ENCODE measurements around the gene ERMAP. TPM values are rescaled to one million over a fixed set of nuclear protein-coding genes. Genes with fewer than 3 reads are reported as not detected.
A peak's percentile ranks its signal among the peaks of the same experiment; 100 is the strongest.

Gene ERMAP
- total and polyA plus RNA-seq, 9 of the 15 experiments (the other 6 are each of a cell fraction or from before 2014, with no cell fraction given) = 8.0 to 31.4 (median 22.5) TPM

DNA sequence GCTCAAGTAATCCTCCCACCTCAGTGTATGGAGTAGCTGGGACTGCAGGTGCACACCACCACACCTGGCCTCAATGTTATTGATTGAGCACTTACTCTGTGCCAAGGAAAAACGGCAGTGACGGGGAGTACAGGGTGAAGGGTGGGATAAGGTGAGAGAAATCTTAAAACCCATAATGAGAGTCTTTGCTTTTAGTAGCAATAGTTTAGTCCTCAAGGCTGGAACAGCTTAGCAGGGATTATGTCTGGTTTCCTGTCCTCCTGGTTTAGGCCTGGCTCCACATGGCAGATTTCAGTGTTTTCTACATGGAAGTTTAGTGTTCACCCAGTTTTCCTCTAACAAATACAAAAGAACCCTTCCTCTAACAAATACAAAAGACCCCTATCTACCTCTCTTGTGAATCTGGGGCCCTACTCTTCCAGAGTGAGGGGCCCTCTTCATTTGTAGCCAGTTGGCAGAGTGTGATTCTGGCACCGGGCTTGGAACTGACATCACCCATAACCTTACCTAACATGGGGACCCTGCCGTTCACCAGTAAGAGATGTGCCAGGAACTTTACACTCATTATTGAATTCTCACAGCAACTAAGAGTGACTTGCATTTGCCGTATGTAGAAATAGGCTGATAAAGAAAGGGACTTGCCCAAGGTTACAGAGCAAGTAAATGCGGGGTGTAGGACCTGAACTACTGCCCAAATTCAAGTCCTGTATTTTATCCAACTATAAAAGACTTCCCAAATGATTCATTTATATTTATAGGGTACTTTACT, 36.4 kb downstream of the ERMAP start:
- ChIA-PET POLR2A (interaction anchor here (0.7 kb wide), 1 partner anchor 146 kb away, joined by 3 read pairs; no protein-coding TSS in a partner anchor), CTCF (ENCODE audit: low intra/inter-chr PET ratio) (no interaction called here)
- in situ Hi-C loops (cut with MboI) (no loop called here), intact Hi-C loops (cut with micrococcal nuclease) (no loop called here)
- Histone ChIP-seq H2AFZ (ENCODE audit: low read depth, low read length) (no peak overlapping the region), H3K27ac (ENCODE audit: extremely low read depth, low read depth, low read length) (no peak overlapping the region), H3K9me3 (replicated peaks; ENCODE audit: control insufficient read depth, insufficient read depth, low read depth, low read length) (peaks cover 5% of the 10 kb centered on the region), H3K9ac (ENCODE audit: insufficient read depth in 1 of 2, low read depth in 2 of 2, low read length in 2 of 2) (no peak overlapping the region), H3K27me3 (ENCODE audit: control insufficient read depth in 2 of 2, insufficient read depth in 2 of 2, low read length in 2 of 2) (no peaks in the 10 kb centered on the region), H3K4me3 (no peak overlapping the region), H3K4me1 (replicated peaks in 1 of 2; ENCODE audit: control insufficient read depth in 2 of 2, insufficient read depth in 2 of 2, low read length in 2 of 2) (peaks cover under 1 to 4% of the 10 kb centered on the region in 2 experiments; a peak in 3 of 5 replicates), H3K9me1 (ENCODE audit: control insufficient read depth, insufficient read depth, low read length) (no peaks in the 10 kb centered on the region), H3K4me2 (ENCODE audit: insufficient read depth, low read length) (no peak overlapping the region), H4K20me1 (replicated peaks; ENCODE audit: control insufficient read depth, insufficient read depth, low read length) (no peaks in the 10 kb centered on the region), H3K36me3 (ENCODE audit: control insufficient read depth, insufficient read depth, low read length) (peaks cover 36% of the 10 kb centered on the region; the same call in 2 of the 3 replicates), H3K79me2 (ENCODE audit: control insufficient read depth, insufficient read depth, low read length) (peaks cover 2% of the 10 kb centered on the region)
- DNase-seq (ENCODE audit: extremely low read depth in 1 of 4, low spot score in 3 of 4) (no peak), FAIRE-seq (no peak), ATAC-seq (peak; percentile 24; the same call in 2 of the 3 replicates)
- BruUV-seq (replicated peaks) = no TSS peak
- TF ChIP-seq, protein P1, sequence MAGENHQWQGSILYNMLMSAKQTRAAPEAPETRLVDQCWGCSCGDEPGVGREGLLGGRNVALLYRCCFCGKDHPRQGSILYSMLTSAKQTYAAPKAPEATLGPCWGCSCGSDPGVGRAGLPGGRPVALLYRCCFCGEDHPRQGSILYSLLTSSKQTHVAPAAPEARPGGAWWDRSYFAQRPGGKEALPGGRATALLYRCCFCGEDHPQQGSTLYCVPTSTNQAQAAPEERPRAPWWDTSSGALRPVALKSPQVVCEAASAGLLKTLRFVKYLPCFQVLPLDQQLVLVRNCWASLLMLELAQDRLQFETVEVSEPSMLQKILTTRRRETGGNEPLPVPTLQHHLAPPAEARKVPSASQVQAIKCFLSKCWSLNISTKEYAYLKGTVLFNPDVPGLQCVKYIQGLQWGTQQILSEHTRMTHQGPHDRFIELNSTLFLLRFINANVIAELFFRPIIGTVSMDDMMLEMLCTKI (IDR thresholded peaks at IDR 0.05; ENCODE audit: partially characterized antibody) = no peak
- TF ChIP-seq ZNF316 (IDR thresholded peaks at IDR 0.05) = 0 out of 2 replicates have a peak, but pooled peaks have one; percentile 3
- TF ChIP-seq, protein P2, sequence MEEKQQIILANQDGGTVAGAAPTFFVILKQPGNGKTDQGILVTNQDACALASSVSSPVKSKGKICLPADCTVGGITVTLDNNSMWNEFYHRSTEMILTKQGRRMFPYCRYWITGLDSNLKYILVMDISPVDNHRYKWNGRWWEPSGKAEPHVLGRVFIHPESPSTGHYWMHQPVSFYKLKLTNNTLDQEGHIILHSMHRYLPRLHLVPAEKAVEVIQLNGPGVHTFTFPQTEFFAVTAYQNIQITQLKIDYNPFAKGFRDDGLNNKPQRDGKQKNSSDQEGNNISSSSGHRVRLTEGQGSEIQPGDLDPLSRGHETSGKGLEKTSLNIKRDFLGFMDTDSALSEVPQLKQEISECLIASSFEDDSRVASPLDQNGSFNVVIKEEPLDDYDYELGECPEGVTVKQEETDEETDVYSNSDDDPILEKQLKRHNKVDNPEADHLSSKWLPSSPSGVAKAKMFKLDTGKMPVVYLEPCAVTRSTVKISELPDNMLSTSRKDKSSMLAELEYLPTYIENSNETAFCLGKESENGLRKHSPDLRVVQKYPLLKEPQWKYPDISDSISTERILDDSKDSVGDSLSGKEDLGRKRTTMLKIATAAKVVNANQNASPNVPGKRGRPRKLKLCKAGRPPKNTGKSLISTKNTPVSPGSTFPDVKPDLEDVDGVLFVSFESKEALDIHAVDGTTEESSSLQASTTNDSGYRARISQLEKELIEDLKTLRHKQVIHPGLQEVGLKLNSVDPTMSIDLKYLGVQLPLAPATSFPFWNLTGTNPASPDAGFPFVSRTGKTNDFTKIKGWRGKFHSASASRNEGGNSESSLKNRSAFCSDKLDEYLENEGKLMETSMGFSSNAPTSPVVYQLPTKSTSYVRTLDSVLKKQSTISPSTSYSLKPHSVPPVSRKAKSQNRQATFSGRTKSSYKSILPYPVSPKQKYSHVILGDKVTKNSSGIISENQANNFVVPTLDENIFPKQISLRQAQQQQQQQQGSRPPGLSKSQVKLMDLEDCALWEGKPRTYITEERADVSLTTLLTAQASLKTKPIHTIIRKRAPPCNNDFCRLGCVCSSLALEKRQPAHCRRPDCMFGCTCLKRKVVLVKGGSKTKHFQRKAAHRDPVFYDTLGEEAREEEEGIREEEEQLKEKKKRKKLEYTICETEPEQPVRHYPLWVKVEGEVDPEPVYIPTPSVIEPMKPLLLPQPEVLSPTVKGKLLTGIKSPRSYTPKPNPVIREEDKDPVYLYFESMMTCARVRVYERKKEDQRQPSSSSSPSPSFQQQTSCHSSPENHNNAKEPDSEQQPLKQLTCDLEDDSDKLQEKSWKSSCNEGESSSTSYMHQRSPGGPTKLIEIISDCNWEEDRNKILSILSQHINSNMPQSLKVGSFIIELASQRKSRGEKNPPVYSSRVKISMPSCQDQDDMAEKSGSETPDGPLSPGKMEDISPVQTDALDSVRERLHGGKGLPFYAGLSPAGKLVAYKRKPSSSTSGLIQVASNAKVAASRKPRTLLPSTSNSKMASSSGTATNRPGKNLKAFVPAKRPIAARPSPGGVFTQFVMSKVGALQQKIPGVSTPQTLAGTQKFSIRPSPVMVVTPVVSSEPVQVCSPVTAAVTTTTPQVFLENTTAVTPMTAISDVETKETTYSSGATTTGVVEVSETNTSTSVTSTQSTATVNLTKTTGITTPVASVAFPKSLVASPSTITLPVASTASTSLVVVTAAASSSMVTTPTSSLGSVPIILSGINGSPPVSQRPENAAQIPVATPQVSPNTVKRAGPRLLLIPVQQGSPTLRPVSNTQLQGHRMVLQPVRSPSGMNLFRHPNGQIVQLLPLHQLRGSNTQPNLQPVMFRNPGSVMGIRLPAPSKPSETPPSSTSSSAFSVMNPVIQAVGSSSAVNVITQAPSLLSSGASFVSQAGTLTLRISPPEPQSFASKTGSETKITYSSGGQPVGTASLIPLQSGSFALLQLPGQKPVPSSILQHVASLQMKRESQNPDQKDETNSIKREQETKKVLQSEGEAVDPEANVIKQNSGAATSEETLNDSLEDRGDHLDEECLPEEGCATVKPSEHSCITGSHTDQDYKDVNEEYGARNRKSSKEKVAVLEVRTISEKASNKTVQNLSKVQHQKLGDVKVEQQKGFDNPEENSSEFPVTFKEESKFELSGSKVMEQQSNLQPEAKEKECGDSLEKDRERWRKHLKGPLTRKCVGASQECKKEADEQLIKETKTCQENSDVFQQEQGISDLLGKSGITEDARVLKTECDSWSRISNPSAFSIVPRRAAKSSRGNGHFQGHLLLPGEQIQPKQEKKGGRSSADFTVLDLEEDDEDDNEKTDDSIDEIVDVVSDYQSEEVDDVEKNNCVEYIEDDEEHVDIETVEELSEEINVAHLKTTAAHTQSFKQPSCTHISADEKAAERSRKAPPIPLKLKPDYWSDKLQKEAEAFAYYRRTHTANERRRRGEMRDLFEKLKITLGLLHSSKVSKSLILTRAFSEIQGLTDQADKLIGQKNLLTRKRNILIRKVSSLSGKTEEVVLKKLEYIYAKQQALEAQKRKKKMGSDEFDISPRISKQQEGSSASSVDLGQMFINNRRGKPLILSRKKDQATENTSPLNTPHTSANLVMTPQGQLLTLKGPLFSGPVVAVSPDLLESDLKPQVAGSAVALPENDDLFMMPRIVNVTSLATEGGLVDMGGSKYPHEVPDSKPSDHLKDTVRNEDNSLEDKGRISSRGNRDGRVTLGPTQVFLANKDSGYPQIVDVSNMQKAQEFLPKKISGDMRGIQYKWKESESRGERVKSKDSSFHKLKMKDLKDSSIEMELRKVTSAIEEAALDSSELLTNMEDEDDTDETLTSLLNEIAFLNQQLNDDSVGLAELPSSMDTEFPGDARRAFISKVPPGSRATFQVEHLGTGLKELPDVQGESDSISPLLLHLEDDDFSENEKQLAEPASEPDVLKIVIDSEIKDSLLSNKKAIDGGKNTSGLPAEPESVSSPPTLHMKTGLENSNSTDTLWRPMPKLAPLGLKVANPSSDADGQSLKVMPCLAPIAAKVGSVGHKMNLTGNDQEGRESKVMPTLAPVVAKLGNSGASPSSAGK (IDR thresholded peaks at IDR 0.05) = 0 out of 2 replicates have a peak, but pooled peaks have one; percentile 7
- TF ChIP-seq, protein P3, sequence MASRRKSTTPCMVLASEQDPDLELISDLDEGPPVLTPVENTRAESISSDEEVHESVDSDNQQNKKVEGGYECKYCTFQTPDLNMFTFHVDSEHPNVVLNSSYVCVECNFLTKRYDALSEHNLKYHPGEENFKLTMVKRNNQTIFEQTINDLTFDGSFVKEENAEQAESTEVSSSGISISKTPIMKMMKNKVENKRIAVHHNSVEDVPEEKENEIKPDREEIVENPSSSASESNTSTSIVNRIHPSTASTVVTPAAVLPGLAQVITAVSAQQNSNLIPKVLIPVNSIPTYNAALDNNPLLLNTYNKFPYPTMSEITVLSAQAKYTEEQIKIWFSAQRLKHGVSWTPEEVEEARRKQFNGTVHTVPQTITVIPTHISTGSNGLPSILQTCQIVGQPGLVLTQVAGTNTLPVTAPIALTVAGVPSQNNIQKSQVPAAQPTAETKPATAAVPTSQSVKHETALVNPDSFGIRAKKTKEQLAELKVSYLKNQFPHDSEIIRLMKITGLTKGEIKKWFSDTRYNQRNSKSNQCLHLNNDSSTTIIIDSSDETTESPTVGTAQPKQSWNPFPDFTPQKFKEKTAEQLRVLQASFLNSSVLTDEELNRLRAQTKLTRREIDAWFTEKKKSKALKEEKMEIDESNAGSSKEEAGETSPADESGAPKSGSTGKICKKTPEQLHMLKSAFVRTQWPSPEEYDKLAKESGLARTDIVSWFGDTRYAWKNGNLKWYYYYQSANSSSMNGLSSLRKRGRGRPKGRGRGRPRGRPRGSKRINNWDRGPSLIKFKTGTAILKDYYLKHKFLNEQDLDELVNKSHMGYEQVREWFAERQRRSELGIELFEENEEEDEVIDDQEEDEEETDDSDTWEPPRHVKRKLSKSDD (conservative IDR thresholded peaks at IDR 0.05; ENCODE audit: low read length) = no peak
- WGBS (ENCODE audit: insufficient coverage, low coverage, missing lambda C conversion rate) = 80% methylated on average over 6 of the region's 6 CpGs

All from K562 (cell line).